ENCODE data around the gene CASK.

Gene CASK

DNA sequence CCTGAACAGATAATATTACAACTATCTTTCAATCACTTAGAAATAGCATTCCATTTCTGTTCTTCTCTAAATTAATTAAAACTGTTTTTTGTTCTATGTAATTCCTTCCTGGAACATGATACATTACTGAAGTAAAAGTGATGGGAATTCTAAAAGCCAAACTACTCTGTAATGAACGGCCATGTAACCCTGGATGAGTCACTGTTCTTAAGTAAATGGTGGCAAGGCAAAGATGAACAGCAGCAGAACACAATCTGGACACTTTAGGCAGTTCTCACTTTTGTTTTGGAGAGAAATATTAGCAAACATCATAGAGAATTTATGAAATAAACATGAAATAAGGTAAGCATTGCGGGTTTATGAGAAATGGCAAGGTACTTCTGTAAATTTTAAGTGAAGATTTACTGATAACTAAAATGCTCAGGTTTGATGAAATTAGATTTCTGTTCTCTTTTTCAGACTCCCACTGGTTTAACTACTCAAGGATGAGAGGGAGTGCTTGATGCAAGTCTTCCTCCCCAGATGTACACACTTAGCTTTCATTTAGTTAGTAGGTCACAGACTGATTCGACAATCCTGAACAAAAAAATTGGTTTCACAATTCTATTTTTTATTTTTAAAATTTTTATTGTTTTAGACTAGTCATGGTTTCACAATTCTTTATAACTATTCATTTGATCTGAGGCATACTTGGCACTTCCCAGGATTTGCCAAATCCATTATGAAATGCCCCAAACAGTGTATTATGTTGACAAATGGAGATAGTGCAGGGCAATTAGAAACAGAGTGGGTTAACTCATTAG lies 200.3 kb downstream of the CASK start:
- ATAC-seq = 0 out of 3 replicates have a peak, but pooled peaks have one; percentile 43
- TF ChIP-seq ARNTL (CRISPR knock-in tag; IDR thresholded peaks at IDR 0.05; ENCODE audit: borderline replicate concordance, low read depth) (no peak), BACH2 (CRISPR knock-in tag; IDR thresholded peaks at IDR 0.05; ENCODE audit: borderline replicate concordance) (no peak), ISL1 (CRISPR knock-in tag; IDR thresholded peaks at IDR 0.05) (peak; percentile 77)
- TF ChIP-seq, protein P1, sequence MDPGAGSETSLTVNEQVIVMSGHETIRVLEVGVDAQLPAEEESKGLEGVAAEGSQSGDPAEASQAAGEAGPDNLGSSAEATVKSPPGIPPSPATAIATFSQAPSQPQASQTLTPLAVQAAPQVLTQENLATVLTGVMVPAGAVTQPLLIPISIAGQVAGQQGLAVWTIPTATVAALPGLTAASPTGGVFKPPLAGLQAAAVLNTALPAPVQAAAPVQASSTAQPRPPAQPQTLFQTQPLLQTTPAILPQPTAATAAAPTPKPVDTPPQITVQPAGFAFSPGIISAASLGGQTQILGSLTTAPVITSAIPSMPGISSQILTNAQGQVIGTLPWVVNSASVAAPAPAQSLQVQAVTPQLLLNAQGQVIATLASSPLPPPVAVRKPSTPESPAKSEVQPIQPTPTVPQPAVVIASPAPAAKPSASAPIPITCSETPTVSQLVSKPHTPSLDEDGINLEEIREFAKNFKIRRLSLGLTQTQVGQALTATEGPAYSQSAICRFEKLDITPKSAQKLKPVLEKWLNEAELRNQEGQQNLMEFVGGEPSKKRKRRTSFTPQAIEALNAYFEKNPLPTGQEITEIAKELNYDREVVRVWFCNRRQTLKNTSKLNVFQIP (CRISPR knock-in tag; IDR thresholded peaks at IDR 0.05; ENCODE audit: borderline replicate concordance, low read depth) = no peak

- ATAC-seq = no peak
- TF ChIP-seq, protein P2, sequence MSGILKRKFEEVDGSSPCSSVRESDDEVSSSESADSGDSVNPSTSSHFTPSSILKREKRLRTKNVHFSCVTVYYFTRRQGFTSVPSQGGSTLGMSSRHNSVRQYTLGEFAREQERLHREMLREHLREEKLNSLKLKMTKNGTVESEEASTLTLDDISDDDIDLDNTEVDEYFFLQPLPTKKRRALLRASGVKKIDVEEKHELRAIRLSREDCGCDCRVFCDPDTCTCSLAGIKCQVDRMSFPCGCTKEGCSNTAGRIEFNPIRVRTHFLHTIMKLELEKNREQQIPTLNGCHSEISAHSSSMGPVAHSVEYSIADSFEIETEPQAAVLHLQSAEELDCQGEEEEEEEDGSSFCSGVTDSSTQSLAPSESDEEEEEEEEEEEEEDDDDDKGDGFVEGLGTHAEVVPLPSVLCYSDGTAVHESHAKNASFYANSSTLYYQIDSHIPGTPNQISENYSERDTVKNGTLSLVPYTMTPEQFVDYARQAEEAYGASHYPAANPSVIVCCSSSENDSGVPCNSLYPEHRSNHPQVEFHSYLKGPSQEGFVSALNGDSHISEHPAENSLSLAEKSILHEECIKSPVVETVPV (CRISPR knock-in tag; IDR thresholded peaks at IDR 0.05) = no peak
- TF ChIP-seq TCF4 (CRISPR knock-in tag; IDR thresholded peaks at IDR 0.05; ENCODE audit: borderline replicate concordance) (no peak), SNAI2 (CRISPR knock-in tag; IDR thresholded peaks at IDR 0.05) (no peak), RARB (CRISPR knock-in tag; IDR thresholded peaks at IDR 0.05) (no peak), OSR1 (CRISPR knock-in tag; IDR thresholded peaks at IDR 0.05) (no peak), TSHZ2 (CRISPR knock-in tag; IDR thresholded peaks at IDR 0.05) (no peak), GLIS3 (CRISPR knock-in tag; IDR thresholded peaks at IDR 0.05) (no peak), ZFP3 (CRISPR knock-in tag; IDR thresholded peaks at IDR 0.05) (no peak), CREB5 (CRISPR knock-in tag; IDR thresholded peaks at IDR 0.05; ENCODE audit: low read depth) (no peak)
- TF ChIP-seq, protein P1 (CRISPR knock-in tag; IDR thresholded peaks at IDR 0.05; ENCODE audit: borderline replicate concordance, low read depth) = no peak
- TF ChIP-seq, protein P3, sequence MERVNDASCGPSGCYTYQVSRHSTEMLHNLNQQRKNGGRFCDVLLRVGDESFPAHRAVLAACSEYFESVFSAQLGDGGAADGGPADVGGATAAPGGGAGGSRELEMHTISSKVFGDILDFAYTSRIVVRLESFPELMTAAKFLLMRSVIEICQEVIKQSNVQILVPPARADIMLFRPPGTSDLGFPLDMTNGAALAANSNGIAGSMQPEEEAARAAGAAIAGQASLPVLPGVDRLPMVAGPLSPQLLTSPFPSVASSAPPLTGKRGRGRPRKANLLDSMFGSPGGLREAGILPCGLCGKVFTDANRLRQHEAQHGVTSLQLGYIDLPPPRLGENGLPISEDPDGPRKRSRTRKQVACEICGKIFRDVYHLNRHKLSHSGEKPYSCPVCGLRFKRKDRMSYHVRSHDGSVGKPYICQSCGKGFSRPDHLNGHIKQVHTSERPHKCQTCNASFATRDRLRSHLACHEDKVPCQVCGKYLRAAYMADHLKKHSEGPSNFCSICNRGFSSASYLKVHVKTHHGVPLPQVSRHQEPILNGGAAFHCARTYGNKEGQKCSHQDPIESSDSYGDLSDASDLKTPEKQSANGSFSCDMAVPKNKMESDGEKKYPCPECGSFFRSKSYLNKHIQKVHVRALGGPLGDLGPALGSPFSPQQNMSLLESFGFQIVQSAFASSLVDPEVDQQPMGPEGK (CRISPR knock-in tag; IDR thresholded peaks at IDR 0.05; ENCODE audit: borderline replicate concordance) = no peak
These were observed 201.1 kb downstream of the CASK start for GRCh38 chrX:41722214-41722613.

DNA sequence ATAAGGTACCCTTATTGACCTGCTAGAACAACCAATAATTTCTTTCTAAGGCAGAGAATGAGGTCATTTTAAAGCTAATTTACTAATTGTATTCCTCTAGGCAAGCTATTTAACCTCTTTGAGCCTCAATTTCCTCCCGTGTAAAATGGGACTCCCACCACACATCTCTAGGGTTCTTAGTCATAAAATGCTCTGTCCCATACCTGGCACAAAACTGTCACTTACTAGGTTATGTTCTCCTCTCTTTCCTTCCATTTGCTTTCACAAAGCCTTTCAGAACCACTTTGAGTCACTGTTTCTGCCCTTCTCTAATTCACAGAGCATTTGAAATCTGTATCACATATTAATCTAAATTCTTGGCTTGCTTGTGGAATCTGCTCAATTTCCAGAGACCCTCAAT lies 201.8 kb downstream of the CASK start:
- no peak for ATAC-seq

More for the DNA sequence above, 201.8 kb downstream of the CASK start:
- peak; percentile 71 for TF ChIP-seq ISL1 (CRISPR knock-in tag; IDR thresholded peaks at IDR 0.05)
- TF ChIP-seq ESRRG (CRISPR knock-in tag; IDR thresholded peaks at IDR 0.05) = no peak
- TF ChIP-seq ZC3H10 (CRISPR knock-in tag; IDR thresholded peaks at IDR 0.05) = no peak
- TF ChIP-seq TCF4 (CRISPR knock-in tag; IDR thresholded peaks at IDR 0.05; ENCODE audit: borderline replicate concordance) = no peak

All from SK-N-SH treated with all-trans-retinoic acid at 6 μM for 48 hours (cell line).